ENCODE data around the gene SLC39A10. TPM values are rescaled to one million over a fixed set of nuclear protein-coding genes. Genes with fewer than 3 reads are reported as not detected.

SLC39A10 gene
- total and polyA plus RNA-seq, 4 donors, result 5.7 to 28.4 (median 18.2) TPM

DNA sequence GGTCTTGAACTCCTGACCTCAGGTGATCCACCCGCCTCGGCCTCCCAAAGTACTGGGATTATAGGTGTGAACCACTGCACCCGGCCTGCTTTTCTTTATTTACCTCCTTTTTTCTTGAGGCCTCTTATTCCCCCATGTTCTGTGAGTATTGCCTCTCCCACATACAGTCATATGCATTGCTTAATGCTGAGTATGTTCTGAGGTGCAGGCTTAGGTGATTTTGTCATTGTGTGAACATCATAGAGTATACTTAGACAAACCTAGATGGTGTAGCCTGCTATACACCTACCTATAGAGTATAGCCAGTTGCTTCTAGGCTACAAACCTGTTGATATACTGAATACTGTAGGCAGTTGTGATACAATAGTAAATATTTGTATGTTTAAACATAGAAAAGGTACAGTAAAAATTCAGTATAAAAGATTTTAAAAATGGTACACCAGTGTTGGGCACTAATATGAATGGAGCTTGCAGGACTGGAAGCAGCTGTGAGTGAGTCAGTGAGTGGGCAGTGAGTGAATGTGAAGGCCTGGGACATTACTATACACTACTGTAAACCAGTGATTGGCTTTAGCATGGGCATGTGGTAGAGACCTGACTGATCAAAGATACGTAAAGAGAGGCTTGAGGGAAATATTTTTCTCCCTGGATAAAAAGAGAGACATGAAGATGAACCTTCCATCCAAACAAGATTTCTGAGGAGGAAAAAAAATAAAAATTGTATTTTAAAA is 17.6 kb downstream of the SLC39A10 start:
- Histone ChIP-seq H3K27me3 (ENCODE audit: control insufficient read depth in 3 of 3, insufficient read depth in 3 of 3, low read length in 2 of 3) (no peaks in the 10 kb centered on the region), H3K36me3 (ENCODE audit: control insufficient read depth in 4 of 4, insufficient read depth in 4 of 4, low read length in 4 of 4) (peaks cover 0 to 2% (median 0%) of the 10 kb centered on the region in 4 donors), H3K4me1 (ENCODE audit: control insufficient read depth in 5 of 5, insufficient read depth in 5 of 5, low read length in 5 of 5) (no peaks in the 10 kb centered on the region), H3K4me3 (no peak overlapping the region), H3K9ac (ENCODE audit: insufficient read depth in 1 of 2, low read length in 2 of 2) (no peak overlapping the region), H3K27ac (ENCODE audit: low read depth in 1 of 2, low read length in 1 of 2) (no peak overlapping the region), H3K9me3 (ENCODE audit: control insufficient read depth in 4 of 4, insufficient read depth in 3 of 4, low read length in 3 of 4) (no peaks in the 10 kb centered on the region)
- DNase-seq (no peak), ATAC-seq (ENCODE audit: insufficient read depth, low FRiP score) (no peak)
- 93 to 95% methylated on average over 4 of the region's 4 CpGs for WGBS, 2 donors
- TF ChIP-seq, protein P1, sequence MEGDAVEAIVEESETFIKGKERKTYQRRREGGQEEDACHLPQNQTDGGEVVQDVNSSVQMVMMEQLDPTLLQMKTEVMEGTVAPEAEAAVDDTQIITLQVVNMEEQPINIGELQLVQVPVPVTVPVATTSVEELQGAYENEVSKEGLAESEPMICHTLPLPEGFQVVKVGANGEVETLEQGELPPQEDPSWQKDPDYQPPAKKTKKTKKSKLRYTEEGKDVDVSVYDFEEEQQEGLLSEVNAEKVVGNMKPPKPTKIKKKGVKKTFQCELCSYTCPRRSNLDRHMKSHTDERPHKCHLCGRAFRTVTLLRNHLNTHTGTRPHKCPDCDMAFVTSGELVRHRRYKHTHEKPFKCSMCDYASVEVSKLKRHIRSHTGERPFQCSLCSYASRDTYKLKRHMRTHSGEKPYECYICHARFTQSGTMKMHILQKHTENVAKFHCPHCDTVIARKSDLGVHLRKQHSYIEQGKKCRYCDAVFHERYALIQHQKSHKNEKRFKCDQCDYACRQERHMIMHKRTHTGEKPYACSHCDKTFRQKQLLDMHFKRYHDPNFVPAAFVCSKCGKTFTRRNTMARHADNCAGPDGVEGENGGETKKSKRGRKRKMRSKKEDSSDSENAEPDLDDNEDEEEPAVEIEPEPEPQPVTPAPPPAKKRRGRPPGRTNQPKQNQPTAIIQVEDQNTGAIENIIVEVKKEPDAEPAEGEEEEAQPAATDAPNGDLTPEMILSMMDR (IDR thresholded peaks at IDR 0.05; ENCODE audit: control extremely low read depth, extremely low read depth), result no peak

DNA sequence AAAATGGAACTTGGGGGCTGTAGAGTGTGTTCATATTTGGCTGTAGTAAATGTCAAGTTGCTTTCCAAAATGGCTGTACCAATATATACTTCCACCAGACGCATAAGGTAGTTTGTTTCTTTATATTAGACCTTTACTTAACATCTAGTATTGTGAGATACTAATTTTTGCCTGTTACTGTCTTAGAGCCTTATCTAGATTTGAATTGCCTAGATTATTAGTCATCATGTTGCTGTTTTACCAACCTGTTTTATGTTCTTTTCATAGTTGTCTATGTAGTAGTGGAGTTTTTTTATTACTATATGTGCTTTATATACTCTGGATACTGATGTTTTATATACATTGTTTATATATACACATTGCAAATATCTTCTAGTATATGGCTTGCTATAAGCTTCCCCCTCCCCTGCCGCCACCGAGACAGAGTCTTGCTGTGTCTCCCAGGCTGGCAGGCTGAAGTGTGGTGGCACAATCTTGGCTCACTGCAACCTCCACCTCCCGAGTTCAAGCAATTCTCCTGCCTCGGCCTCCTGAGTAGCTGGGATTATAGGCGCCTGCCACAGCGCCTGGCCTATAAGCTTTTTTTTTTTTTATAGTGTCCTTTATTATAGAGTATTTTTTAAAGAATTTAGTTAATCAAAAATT is 18.9 kb downstream of the SLC39A10 start:
- no peak overlapping the region for H3K27ac ChIP-seq (ENCODE audit: low read depth in 1 of 2, low read length in 1 of 2)
- H3K4me1 ChIP-seq (ENCODE audit: control insufficient read depth in 5 of 5, insufficient read depth in 5 of 5, low read length in 5 of 5), result peaks cover 0 to 2% (median 0%) of the 10 kb centered on the region in 5 donors
- H3K27me3 ChIP-seq (ENCODE audit: control insufficient read depth in 3 of 3, insufficient read depth in 3 of 3, low read length in 2 of 3), result no peaks in the 10 kb centered on the region
- H3K36me3 ChIP-seq (ENCODE audit: control insufficient read depth in 4 of 4, insufficient read depth in 4 of 4, low read length in 4 of 4), result peaks cover 2 to 7% (median 6%) of the 10 kb centered on the region in 4 donors
- DNase-seq (no peak), ATAC-seq (ENCODE audit: insufficient read depth, low FRiP score) (no peak)
- H3K9ac ChIP-seq (ENCODE audit: insufficient read depth in 1 of 2, low read length in 2 of 2), result no peak overlapping the region
- 94 to 96% methylated on average over 7 of the region's 7 CpGs for WGBS, 2 donors
- TF ChIP-seq, protein P1 (IDR thresholded peaks at IDR 0.05; ENCODE audit: control extremely low read depth, extremely low read depth), result no peak
- no peaks in the 10 kb centered on the region for H3K9me3 ChIP-seq (ENCODE audit: control insufficient read depth in 4 of 4, insufficient read depth in 3 of 4, low read length in 3 of 4)
- no peak overlapping the region for H3K4me3 ChIP-seq

DNA sequence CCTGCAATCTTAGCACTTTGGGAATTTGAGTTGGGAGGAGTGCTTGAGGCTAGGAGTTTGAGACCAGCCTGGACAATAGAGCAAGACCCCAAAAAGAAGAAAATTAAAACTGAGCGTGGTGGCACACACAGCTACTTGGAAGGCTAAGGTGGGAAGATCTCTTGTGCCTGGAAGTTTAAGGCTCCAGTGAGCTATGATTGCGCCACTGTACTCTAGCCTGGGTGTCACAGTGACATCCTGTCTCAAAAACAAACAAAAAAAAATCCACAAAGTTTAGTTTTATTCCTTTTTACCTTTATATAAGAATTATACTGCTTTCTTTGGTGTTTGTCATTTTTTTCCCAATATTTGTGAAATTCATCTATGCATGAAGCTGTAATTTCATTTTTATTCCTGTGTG is 20.3 kb downstream of the SLC39A10 start:
- H3K9me3 ChIP-seq (ENCODE audit: control insufficient read depth in 4 of 4, insufficient read depth in 3 of 4, low read length in 3 of 4), result no peaks in the 10 kb centered on the region
- WGBS, 2 donors, result 94 to 100% methylated on average over 2 of the region's 2 CpGs
- no peak overlapping the region for H3K27ac ChIP-seq (ENCODE audit: low read depth in 1 of 2, low read length in 1 of 2)
- no peak for DNase-seq
- no peak overlapping the region for H3K9ac ChIP-seq (ENCODE audit: insufficient read depth in 1 of 2, low read length in 2 of 2)
- TF ChIP-seq, protein P1 (IDR thresholded peaks at IDR 0.05; ENCODE audit: control extremely low read depth, extremely low read depth), result no peak
- H3K27me3 ChIP-seq (ENCODE audit: control insufficient read depth in 3 of 3, insufficient read depth in 3 of 3, low read length in 2 of 3), result no peaks in the 10 kb centered on the region
- H3K4me1 ChIP-seq (ENCODE audit: control insufficient read depth in 5 of 5, insufficient read depth in 5 of 5, low read length in 5 of 5), result peaks cover 0 to 2% (median 0%) of the 10 kb centered on the region in 5 donors
- no peak overlapping the region for H3K4me3 ChIP-seq
- peaks cover 2 to 8% (median 7%) of the 10 kb centered on the region in 4 donors for H3K36me3 ChIP-seq (ENCODE audit: control insufficient read depth in 4 of 4, insufficient read depth in 4 of 4, low read length in 4 of 4)
- ATAC-seq (ENCODE audit: insufficient read depth, low FRiP score), result no peak
